ES-I3 (cell line): Measurements from ENCODE around the gene ABHD1.

Experiments used
- H3K36me3 ChIP-seq: 2 replicates; pipeline ENCODE4 v1.6.1; 2013; ENCODE audit warnings: mild to moderate bottlenecking, low read length, control low read depth, moderate library complexity; ENCODE audit not compliant: insufficient read depth
- H3K4me1 ChIP-seq: 2 replicates; pipeline ENCODE4 v1.6.1; 2013; ENCODE audit warnings: mild to moderate bottlenecking, control low read depth, low read length; ENCODE audit not compliant: insufficient read depth
- H3K9ac ChIP-seq: 2 replicates; pipeline ENCODE4 v1.6.1; 2013; ENCODE audit warnings: low read depth, mild to moderate bottlenecking, low read length, moderate library complexity
- H3K9me3 ChIP-seq: 2 replicates; pipeline ENCODE4 v1.6.1; 2013; ENCODE audit warnings: mild to moderate bottlenecking, low read length, moderate library complexity; ENCODE audit not compliant: control insufficient read depth, insufficient read depth

Gene ABHD1

DNA sequence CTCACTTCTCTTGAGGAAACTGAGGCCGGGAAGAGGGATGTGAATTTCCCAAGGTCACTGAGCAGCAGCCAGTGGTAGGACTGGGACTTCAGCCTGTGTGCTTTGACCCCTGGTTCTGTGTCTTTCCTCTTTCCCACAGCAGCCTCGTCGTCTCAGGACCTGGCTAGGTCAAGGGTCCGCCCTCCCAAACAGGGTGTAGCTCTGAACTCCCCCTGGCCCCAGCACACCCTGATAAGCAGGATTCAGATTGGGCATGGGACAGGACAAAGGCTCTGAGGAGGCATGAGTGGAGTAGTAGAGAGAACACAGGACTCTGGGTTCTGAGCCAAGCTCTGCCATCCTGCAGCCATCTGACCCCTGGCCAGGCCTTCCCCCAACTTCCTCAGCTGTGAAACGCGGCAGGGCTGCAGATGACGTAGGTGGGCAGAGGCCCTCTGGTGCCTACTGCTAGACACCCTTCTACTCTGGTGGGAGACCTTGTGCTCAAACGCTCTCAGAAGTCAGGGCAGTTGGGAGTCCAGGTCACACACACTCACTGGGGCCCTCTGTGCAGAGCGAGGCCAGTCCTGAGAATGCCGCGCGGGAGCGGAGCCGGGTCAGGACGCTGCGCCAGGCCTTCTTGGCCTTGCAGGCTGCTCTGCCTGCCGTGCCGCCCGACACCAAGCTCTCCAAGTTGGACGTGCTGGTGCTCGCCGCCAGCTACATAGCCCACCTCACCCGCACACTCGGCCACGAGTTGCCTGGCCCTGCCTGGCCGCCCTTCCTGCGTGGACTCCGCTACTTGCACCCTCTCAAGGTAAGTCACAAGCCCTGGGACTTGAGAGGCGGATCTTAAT is 26.2 kb downstream of the ABHD1 start:
- Histone ChIP-seq H3K4me1 (no peaks in the 10 kb centered on the region), H3K9me3 (no peaks in the 10 kb centered on the region), H3K9ac (no peak overlapping the region), H3K36me3 (no peaks in the 10 kb centered on the region)

DNA sequence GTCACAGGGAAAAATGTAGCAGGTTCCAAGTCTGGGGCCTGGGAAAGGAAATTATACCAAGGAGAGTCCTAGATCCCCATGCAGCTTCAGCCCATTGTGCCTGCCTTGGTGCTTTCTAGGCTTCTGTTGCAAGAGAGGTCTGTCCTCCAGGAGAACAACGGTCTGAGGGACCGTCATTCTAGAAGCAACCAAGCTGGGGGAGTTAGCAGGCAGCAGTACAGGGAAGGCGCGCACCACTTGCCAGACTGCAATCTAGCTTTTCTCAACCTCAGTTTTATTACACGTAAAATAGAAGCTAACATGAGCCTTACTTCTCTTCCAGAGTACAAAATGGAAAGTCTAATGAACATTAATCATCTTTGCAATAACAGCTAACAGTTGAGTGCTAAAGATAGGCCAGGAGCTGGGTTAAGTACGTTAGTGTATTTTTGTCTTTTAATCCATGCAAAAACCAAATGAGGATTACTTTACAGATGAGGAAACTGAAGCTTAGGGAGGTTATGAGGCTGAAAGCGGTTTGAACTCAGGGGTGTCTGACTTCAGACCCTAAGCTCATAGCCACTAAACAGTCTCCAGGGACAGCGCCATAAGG is 27.1 kb downstream of the ABHD1 start:
- H3K9ac ChIP-seq, result no peak overlapping the region
- no peaks in the 10 kb centered on the region for H3K36me3 ChIP-seq
- no peaks in the 10 kb centered on the region for H3K9me3 ChIP-seq
- peaks cover 2% of the 10 kb centered on the region; the same call in 1 of the 2 replicates for H3K4me1 ChIP-seq

DNA sequence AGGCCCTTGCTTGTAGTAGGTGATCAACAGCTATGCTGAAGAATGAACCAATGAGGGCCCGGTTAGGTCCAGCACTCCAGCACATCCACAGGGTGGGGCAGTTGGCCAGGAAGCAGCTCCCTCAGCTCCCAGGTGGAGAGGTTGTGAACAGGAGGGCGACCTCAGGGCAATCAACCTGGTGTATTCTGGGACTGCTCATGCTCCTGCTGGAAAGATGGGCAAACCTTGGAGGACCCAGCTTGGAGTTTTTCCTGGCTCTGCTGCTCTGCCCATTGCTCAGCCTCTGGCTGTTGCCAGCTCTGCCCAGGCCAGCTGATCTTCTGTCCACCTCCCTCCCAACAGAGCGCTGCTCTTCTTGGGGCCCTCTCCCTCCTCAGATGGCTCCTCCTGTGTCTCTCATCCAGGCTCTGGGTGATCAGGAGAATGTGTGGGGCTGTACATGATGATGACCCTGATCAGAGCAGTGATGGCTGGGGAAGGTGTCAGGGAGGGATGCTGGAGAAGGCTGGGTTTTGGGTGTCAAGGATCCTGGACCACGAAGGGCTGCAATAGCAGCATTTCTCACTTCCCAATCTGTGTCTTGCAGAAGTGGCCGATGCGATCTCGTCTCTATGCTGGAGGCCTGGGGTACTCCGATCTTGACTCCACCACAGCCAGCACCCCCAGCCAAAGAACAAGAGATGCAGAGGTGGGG is 28.6 kb downstream of the ABHD1 start:
- Histone ChIP-seq H3K9ac (no peak overlapping the region), H3K9me3 (no peaks in the 10 kb centered on the region), H3K4me1 (peaks cover 2% of the 10 kb centered on the region; the same call in 1 of the 2 replicates), H3K36me3 (no peaks in the 10 kb centered on the region)

DNA sequence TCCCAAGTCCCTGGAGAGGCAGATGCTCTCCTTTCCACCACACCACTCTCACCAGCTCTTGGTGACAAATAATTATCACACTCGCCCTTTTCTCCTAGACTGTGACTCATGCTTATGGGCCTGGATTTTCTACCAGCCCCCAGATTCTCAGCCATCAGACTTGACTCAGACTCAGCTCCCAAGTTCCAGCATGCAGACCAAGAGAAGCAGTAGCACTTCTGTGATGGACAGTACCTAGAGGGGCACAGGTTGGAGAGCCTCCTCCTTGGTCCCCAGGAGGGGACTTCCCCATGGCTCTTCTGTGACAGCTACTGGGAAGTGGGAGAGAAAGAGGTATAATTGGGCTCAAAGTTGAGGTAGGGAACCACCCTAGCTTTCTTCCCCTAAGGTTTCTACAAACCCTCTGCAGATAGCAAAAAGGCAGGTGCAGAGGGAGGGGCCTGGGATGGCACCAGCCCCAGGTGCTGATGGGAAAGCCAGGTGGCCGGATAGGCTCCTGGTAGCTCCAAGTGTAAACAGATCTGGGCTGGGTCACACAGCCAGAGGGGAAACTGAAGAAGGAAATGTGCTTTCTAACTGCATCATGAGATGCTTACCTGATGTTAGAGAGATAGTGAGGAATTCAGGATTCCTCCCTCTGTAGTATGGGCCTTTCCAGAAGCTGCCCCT is 29.3 kb downstream of the ABHD1 start:
- H3K4me1 ChIP-seq, result peaks cover 2% of the 10 kb centered on the region; the same call in 1 of the 2 replicates
- no peaks in the 10 kb centered on the region for H3K36me3 ChIP-seq
- H3K9me3 ChIP-seq, result no peaks in the 10 kb centered on the region
- H3K9ac ChIP-seq, result no peak overlapping the region

DNA sequence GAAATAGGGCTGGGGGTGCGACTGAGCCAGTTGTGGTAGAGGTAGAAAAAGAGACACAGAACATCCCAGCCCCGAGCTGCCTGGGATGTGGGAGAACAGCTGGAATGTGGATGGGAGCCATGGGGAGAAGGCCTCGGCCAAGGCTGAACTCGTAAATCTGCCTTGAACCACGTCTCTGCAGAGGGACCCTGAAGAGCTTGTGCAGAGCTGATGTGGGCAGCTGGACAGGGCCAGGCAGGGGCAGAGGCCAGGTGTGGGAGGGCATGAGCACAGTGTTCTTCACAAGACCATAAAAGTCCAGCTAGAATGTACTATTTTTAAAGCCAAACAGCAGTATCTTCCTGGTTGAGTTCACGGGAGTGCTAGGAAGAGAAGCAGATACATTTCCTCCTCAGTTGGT is 30.9 kb downstream of the ABHD1 start:
- H3K9ac ChIP-seq, result no peak overlapping the region
- no peaks in the 10 kb centered on the region for H3K9me3 ChIP-seq
- peaks cover 2% of the 10 kb centered on the region; the same call in 1 of the 2 replicates for H3K4me1 ChIP-seq
- no peaks in the 10 kb centered on the region for H3K36me3 ChIP-seq

DNA sequence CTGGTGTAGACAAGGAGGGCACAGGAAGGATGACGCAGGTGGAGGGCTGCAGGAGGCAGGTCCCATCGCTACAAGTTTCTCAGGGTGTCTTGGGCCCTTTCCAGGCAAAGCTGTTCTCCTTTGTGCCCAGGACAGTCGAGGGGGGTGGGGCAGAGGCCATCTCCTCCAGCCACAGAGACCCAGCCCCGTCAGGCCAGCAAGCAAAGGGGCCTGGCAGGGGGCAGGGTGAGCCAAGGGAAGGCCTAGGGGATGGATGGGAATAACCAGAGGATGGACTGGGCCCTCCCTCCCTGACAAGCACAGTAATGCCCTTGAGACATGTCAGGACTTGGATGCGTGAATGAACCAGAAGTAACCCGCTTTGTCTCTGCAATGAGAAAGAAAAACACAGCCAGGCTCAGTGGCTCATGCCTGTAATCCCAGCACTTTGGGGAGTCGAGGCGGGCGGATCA is 31.5 kb downstream of the ABHD1 start:
- H3K4me1 ChIP-seq, result peaks cover 2% of the 10 kb centered on the region; the same call in 1 of the 2 replicates
- no peaks in the 10 kb centered on the region for H3K9me3 ChIP-seq
- no peak overlapping the region for H3K9ac ChIP-seq
- no peaks in the 10 kb centered on the region for H3K36me3 ChIP-seq

DNA sequence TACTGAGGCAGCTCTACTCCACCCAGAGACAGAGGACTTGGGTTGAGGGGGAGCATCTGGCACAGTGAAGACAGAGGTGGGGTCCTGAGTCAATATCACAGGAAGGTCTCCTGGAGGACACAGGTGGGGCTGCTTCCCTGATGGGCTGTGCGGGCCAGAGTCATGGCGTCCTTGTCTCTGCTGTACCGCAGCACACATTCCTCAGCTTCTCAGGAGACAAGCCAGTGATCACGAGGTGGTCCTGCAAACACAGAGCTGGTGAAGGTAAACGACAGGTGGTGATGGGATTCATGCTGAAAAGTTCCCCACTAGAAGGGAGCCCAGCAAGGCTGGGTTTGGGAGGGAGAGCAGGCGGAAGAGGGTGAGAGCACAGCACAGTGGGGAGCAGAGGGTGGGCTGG is 34.9 kb downstream of the ABHD1 start:
- Histone ChIP-seq H3K9ac (no peak overlapping the region), H3K36me3 (no peaks in the 10 kb centered on the region), H3K9me3 (no peaks in the 10 kb centered on the region), H3K4me1 (peaks cover 2% of the 10 kb centered on the region; the same call in 1 of the 2 replicates)

DNA sequence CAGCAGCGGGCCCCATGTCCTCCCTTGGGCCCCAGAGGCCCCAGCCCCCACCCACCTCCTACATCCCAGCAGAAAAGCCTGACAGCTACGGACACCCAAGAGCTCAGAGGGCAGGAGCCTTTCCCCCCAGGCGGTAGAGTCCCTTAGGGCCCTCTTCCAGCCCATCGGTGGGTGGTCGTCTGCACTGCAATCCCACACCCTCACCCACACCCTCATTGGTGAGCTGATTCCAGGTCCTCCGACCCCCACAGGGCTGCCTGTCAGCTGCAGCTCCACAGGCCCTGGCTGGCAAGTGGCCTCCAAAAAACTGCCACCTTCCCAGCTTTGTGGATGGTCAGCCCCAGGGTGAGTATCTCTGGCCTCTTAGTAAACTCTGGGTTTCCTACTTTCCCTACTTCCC is 35.7 kb downstream of the ABHD1 start:
- Histone ChIP-seq H3K9me3 (no peaks in the 10 kb centered on the region), H3K4me1 (peaks cover 2% of the 10 kb centered on the region; the same call in 1 of the 2 replicates), H3K36me3 (no peaks in the 10 kb centered on the region), H3K9ac (no peak overlapping the region)

DNA sequence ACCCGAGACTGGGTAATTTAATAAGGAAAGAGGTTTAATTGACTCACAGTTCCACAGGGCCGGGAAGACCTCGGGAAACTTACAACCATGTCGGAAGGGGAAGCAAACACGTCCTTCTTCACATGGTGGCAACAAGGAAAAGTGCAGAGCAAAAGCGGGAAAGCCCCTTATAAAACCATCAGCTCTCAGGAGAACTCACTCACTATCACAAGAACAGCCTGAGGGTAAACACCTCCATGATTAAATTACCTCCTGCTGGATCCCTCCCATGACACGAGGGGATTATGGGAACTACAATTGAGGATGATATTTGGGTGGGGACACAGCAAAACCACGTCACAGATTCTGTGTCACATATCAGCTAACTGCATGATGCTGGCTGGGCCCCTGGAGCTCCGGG is 36.6 kb downstream of the ABHD1 start:
- H3K36me3 ChIP-seq, result no peaks in the 10 kb centered on the region
- 0 out of 2 replicates have a peak, but pooled peaks cover under 1% of the 10 kb centered on the region for H3K9me3 ChIP-seq
- no peak overlapping the region for H3K9ac ChIP-seq
- H3K4me1 ChIP-seq, result peaks cover under 1% of the 10 kb centered on the region; the same call in 1 of the 2 replicates

DNA sequence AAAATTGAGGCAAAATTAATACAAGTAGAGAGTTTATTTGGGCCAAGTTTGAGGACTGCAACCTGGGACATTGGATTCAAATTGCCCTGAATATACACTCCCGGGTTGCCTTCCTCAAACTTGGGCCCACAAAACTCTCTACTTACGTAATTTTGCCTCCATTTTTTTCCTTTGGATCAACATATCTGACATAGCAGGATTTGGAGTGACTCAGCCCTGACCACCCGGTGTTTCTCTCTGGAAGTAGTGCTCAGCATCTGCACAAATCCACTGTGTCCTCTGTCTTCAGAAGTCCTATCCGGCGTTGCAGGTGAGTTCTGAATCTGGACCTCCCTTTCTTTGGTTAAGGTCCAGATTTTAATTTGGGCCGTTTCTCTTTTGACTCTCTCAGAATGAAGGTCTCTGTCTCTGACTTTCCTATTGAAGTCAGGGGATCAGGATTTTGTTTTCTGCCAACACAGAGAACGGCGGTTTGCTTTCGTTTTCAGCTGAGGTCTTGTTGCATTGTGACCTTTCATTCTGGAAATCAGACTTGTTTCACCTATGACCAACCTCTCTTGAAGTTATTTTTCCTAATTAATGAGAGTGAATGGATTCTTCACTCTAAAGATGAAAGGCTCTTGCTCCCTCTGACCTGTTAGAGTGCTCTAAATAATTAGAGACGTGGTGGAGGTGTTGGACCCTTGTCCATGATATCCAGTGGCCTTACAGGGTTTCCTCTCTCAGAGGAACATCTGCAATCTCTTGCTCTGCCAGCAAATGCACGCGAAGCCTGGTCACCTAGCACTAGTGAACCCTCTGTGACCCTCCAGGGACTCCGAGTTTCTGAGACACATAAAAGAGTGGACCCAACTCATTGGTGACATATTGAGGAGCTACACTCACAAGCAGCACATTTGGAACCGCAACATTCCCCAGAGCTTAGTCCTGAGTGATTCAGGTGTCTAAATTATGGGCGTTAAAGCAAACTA is 38.8 kb downstream of the ABHD1 start:
- Histone ChIP-seq H3K36me3 (no peaks in the 10 kb centered on the region), H3K9ac (no peak overlapping the region), H3K9me3 (peaks cover 3% of the 10 kb centered on the region; the same call in 1 of the 2 replicates), H3K4me1 (no peaks in the 10 kb centered on the region; the same call in 1 of the 2 replicates)

DNA sequence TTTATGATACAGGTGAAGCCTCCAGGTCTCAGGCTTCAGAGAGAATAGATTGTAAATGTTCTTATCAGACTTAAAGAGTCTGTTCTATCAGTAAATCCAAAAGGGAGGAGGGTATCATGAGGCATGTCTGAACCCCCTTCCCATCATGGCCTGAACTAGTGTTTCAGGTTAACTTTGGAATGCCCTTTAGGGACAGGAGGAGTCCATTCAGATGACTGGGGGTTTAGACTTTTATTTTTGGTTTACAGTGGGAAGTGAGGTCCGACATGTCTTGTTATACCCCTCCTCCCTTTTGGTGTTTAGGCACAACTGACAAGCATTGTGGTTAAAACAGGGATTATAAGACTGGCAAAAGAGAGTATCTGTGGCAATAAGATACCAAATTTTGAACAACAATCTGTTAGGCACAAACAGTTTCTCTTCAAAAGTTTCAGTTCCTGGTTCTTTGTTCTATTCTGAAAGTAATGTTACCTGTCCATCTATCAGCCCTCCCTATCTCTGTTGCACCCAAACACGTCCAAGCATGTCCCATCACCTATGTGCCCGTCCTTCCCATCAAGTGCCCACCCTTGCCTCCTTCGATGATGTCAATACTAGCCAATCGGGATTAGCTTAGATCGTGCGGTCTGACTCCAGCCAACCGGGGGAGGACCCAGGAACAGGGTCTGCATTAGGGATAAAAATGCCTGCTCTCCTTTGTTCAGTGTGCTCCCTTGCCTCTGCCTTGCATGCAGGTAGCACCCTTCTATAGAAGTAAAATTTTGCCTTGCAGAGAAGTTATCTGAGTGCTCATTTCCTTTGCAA is 41.5 kb downstream of the ABHD1 start:
- H3K36me3 ChIP-seq, result no peaks in the 10 kb centered on the region
- no peak overlapping the region for H3K9ac ChIP-seq
- H3K9me3 ChIP-seq, result peaks cover 3% of the 10 kb centered on the region; the same call in 1 of the 2 replicates
- no peaks in the 10 kb centered on the region for H3K4me1 ChIP-seq

DNA sequence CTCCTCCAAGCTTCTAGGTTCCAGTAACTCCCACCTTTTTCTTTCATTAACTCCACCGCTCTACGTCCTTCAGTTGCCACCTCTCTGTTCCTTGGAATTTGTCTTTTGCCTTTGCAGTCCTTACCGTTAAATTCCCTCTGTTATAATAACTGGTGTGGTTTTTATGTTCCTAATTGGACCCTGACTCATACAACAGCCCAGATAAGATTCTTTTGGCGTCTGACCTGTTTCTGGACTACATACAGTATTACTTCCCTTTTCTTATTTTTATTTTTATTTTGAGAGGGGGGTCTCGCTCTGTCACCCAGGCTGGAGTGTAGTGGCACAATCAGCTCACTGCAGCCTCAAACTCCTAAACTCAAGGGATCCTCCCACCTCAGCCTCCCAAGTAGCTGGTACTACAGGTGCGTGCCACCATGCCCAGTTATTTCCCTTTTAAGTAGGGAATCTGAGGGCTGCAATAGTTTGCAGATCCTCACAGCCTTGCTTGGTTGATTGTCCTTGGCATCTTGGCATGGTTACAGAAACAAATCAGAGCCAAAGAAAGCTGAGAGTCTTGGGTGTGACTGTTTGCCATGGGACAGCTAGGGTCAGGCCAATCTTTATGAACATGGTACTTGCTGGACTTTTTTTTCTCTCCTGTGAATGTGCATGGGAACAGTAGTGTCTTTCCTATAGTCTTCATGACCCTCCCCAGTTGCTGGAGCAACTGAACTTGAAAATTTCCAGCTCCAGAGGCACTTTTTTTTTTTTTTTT is 47.1 kb downstream of the ABHD1 start:
- no peaks in the 10 kb centered on the region for H3K4me1 ChIP-seq
- H3K36me3 ChIP-seq, result no peaks in the 10 kb centered on the region
- no peaks in the 10 kb centered on the region for H3K9me3 ChIP-seq
- H3K9ac ChIP-seq, result peak overlapping the region; percentile 52; the same call in 1 of the 2 replicates
